ENCODE data around the gene SLC9A9. TPM values are rescaled to one million over a fixed set of nuclear protein-coding genes. Genes with fewer than 3 reads are reported as not detected.

Gene SLC9A9
- total RNA-seq, 6 experiments from 2014 or later: 0.10 to 0.55 (median 0.33) TPM; not detected in 2

DNA sequence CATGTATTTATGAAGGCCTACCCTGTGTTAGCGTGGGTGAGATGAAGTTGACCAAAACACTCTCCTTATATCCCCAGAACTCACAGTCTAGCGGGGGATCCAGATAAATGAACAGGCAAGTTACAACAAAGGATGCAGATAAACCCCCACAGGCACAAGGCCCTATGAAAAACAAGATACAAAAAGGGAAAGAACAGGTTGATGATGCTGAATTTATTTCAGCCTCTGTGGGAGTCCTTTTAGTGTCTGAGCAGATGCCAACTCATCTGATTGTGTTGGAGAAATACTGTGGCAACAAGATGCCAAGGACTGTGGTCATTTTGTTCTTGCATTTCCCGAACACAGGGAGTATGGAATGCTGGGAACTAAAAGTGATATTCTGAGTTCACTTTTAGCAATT lies 428.7 kb downstream of the SLC9A9 start:
- H3K4me1 Mint-ChIP-seq (ENCODE audit: low read depth): peaks cover 16% of the 10 kb centered on the region
- no peaks in the 10 kb centered on the region for H3K36me3 Mint-ChIP-seq (ENCODE audit: low read depth)

GRCh38 chr3:143418391-143418790 lies 429.9 kb downstream of the SLC9A9 start:
- Mint-ChIP-seq H3K27me3 (ENCODE audit: insufficient read depth) (peaks cover 11% of the 10 kb centered on the region; the same call in 1 of the 2 replicates), H3K27ac (no peak overlapping the region), H3K36me3 (ENCODE audit: low read depth) (no peaks in the 10 kb centered on the region), H3K4me1 (ENCODE audit: low read depth) (peaks cover 16% of the 10 kb centered on the region), H3K4me3 (no peak overlapping the region), H3K9me3 (no peaks in the 10 kb centered on the region)
- no peak for TF ChIP-seq CTCF (IDR thresholded peaks at IDR 0.05)
- no peak for DNase-seq

More for the DNA sequence above, 428.7 kb downstream of the SLC9A9 start:
- no peak for DNase-seq
- peaks cover 9% of the 10 kb centered on the region; the same call in 1 of the 2 replicates for H3K27me3 Mint-ChIP-seq (ENCODE audit: insufficient read depth)
- no peak overlapping the region for H3K27ac Mint-ChIP-seq
- no peak overlapping the region for H3K4me3 Mint-ChIP-seq
- TF ChIP-seq CTCF (IDR thresholded peaks at IDR 0.05): no peak
- no peaks in the 10 kb centered on the region for H3K9me3 Mint-ChIP-seq

GRCh38 chr3:143416229-143416628 lies 432.0 kb downstream of the SLC9A9 start:
- H3K27me3 Mint-ChIP-seq (ENCODE audit: insufficient read depth): peaks cover 10% of the 10 kb centered on the region; the same call in 1 of the 2 replicates
- TF ChIP-seq CTCF (IDR thresholded peaks at IDR 0.05): no peak
- no peak overlapping the region for H3K4me3 Mint-ChIP-seq
- H3K36me3 Mint-ChIP-seq (ENCODE audit: low read depth): no peaks in the 10 kb centered on the region
- peaks cover 6% of the 10 kb centered on the region for H3K4me1 Mint-ChIP-seq (ENCODE audit: low read depth)
- no peak for DNase-seq
- no peak overlapping the region for H3K27ac Mint-ChIP-seq
- H3K9me3 Mint-ChIP-seq: no peaks in the 10 kb centered on the region

DNA sequence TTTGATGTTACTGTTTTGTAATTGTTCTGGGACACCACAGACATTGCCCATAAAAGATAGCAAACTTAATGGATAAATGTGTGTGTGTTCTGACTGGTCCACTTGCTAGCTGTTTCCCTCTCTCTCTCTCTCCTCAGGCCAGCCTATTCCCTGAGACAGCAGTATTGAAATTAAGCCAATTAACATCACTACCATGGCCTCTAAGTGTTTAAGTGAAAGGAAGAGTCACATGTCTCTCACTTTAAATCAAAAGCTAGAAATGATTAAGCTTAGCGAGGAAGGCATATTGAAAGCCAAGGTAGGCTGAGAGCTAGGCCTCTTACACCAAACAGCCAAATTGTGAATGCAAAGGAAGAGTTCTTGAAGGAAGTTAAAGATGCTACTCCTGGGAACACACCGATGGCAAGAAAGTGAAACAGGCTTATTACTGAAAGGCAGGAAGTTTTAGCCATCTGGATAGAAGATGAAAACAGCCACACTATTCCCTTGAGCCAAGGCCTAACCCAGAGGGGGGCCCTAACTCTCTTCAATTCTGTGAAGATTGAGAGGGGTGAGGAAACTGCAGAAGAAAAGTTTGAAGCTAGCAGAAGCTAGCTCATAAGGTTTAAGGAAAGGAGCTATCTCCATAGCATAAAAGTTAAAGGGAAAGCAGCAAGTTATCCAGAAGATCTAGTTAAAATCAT lies 433.6 kb downstream of the SLC9A9 start:
- DNase-seq: no peak
- H3K4me1 Mint-ChIP-seq (ENCODE audit: low read depth): no peaks in the 10 kb centered on the region; the same call in 1 of the 2 replicates
- H3K27ac Mint-ChIP-seq: no peak overlapping the region
- no peak overlapping the region for H3K4me3 Mint-ChIP-seq
- no peak for TF ChIP-seq CTCF (IDR thresholded peaks at IDR 0.05)
- H3K36me3 Mint-ChIP-seq (ENCODE audit: low read depth): no peaks in the 10 kb centered on the region
- H3K9me3 Mint-ChIP-seq: no peaks in the 10 kb centered on the region
- peaks cover 12% of the 10 kb centered on the region; the same call in 1 of the 2 replicates for H3K27me3 Mint-ChIP-seq (ENCODE audit: insufficient read depth)

- Mint-ChIP-seq H3K9me3 (no peaks in the 10 kb centered on the region), H3K36me3 (ENCODE audit: low read depth) (no peaks in the 10 kb centered on the region), H3K27ac (no peak overlapping the region), H3K4me1 (ENCODE audit: low read depth) (no peaks in the 10 kb centered on the region; the same call in 1 of the 2 replicates), H3K27me3 (ENCODE audit: insufficient read depth) (peaks cover 12% of the 10 kb centered on the region; the same call in 1 of the 2 replicates), H3K4me3 (no peak overlapping the region)
- no peak for TF ChIP-seq CTCF (IDR thresholded peaks at IDR 0.05)
- DNase-seq: no peak
These were observed 434.9 kb downstream of the SLC9A9 start for GRCh38 chr3:143413372-143413771.
